Umbilical cord (tissue), 2 donors: ENCODE measurements around the gene NOS1AP. TPM values are rescaled to one million over a fixed set of nuclear protein-coding genes. Genes with fewer than 3 reads are reported as not detected.
"Not testable (repeated sequence)": the region's sequence is repeated elsewhere in the genome, so short reads cannot be mapped to it uniquely, and the experiment has no call there.

Source experiments
- DNase-seq: peaks from one replicate; pipeline ENCODE4 v3.0.0-alpha.2; 2015; ENCODE audit warnings: low spot score
- total RNA-seq: library from RNA; depleted of rRNA; stranded (reverse); fragments of >200 nt; gene quantifications from one replicate; pipeline ENCODE4 v1.2.3, GENCODE V29; 2014; ENCODE audit warnings: low replicate concordance; ENCODE audit not compliant: insufficient read depth

Gene NOS1AP
- total RNA-seq, 1 donor from 2014 or later, result 2.9 TPM

GRCh38 chr1:162328512-162328911 lies 259.0 kb downstream of the NOS1AP start:
- no peak for DNase-seq

- DNase-seq, result no peak
Observed at GRCh38 chr1:162329826-162330225, 260.3 kb downstream of the NOS1AP start.

GRCh38 chr1:162333991-162334390 lies 264.5 kb downstream of the NOS1AP start:
- no peak for DNase-seq

- peak; percentile 24 for DNase-seq
Observed at GRCh38 chr1:162335126-162335525, 265.6 kb downstream of the NOS1AP start.

GRCh38 chr1:162336621-162337285 lies 267.3 kb downstream of the NOS1AP start:
- DNase-seq, result no peak

GRCh38 chr1:162342452-162342983 lies 273.0 kb downstream of the NOS1AP start:
- DNase-seq, result no peak

- DNase-seq, result no peak
Observed at GRCh38 chr1:162343470-162343869, 274.0 kb downstream of the NOS1AP start.

GRCh38 chr1:162347281-162347680 lies 277.8 kb downstream of the NOS1AP start:
- DNase-seq, result no peak

GRCh38 chr1:162349635-162350330 lies 280.3 kb downstream of the NOS1AP start:
- DNase-seq, result peak; percentile 17

GRCh38 chr1:162351246-162351842 lies 281.9 kb downstream of the NOS1AP start:
- DNase-seq, result no peak

- not testable (repeated sequence) for DNase-seq
Observed at GRCh38 chr1:162351874-162352273, 282.4 kb downstream of the NOS1AP start.

GRCh38 chr1:162353078-162353477 lies 283.6 kb downstream of the NOS1AP start:
- DNase-seq, result no peak

GRCh38 chr1:162353702-162354101 lies 284.2 kb downstream of the NOS1AP start:
- DNase-seq, result no peak

GRCh38 chr1:162357681-162358266 lies 288.3 kb downstream of the NOS1AP start:
- no peak for DNase-seq

- DNase-seq, result no peak
Observed at GRCh38 chr1:162358928-162359327, 289.4 kb downstream of the NOS1AP start.

GRCh38 chr1:162359523-162360236 lies 290.2 kb downstream of the NOS1AP start:
- no peak for DNase-seq

GRCh38 chr1:162360237-162360873 lies 290.9 kb downstream of the NOS1AP start:
- DNase-seq, result no peak

GRCh38 chr1:162360874-162361260 lies 291.4 kb downstream of the NOS1AP start:
- no peak for DNase-seq

GRCh38 chr1:162361349-162361748 lies 291.9 kb downstream of the NOS1AP start:
- no peak for DNase-seq

- DNase-seq, result no peak
Observed at GRCh38 chr1:162363823-162364222, 294.3 kb downstream of the NOS1AP start.

GRCh38 chr1:162364498-162364897 lies 295.0 kb downstream of the NOS1AP start:
- no peak for DNase-seq
